Urothelium cell line (cell line): ENCODE data around the gene ABI1.

Experiments used
- DNase-seq: peaks from one replicate; pipeline ENCODE4 v3.0.0; 2011; ENCODE audit warnings: low spot score, mixed read lengths
- FAIRE-seq: peaks from 2 replicates; lab custom pipeline; 2011; peaks lifted over from hg19 to GRCh38; lab: Jason Lieb, UNC

The ABI1 gene

GRCh38 chr10:26779176-26779860 lies 81.4 kb downstream of the ABI1 start:
- no peak for DNase-seq
- FAIRE-seq, result no peak

GRCh38 chr10:26777686-26778085 lies 83.1 kb downstream of the ABI1 start:
- DNase-seq, result no peak
- no peak for FAIRE-seq

- DNase-seq (peak; percentile 16), FAIRE-seq (no peak)
Measured at GRCh38 chr10:26776258-26776657, 84.5 kb downstream of the ABI1 start.

- FAIRE-seq, result no peak
- DNase-seq, result no peak
Measured at GRCh38 chr10:26773633-26774032, 87.1 kb downstream of the ABI1 start.

GRCh38 chr10:26770069-26770468 lies 90.7 kb downstream of the ABI1 start:
- FAIRE-seq (no peak), DNase-seq (no peak)

- no peak for FAIRE-seq
Measured at GRCh38 chr10:26765549-26765948, 95.2 kb downstream of the ABI1 start.

GRCh38 chr10:26759008-26759407 lies 101.8 kb downstream of the ABI1 start:
- DNase-seq (no peak), FAIRE-seq (no peak)

More at GRCh38 chr10:26765549-26765948, 95.2 kb downstream of the ABI1 start:
- no peak for DNase-seq

- DNase-seq (peak; percentile 11), FAIRE-seq (no peak)
Measured at GRCh38 chr10:26755443-26755903, 105.3 kb downstream of the ABI1 start.

GRCh38 chr10:26746061-26746460 lies 114.7 kb downstream of the ABI1 start:
- DNase-seq (no peak), FAIRE-seq (no peak)

GRCh38 chr10:26743841-26744240 lies 116.9 kb downstream of the ABI1 start:
- DNase-seq (no peak), FAIRE-seq (no peak)

GRCh38 chr10:26743091-26743490 lies 117.7 kb downstream of the ABI1 start:
- DNase-seq, result no peak
- FAIRE-seq, result no peak

GRCh38 chr10:26741368-26741767 lies 119.4 kb downstream of the ABI1 start:
- FAIRE-seq, result no peak
- no peak for DNase-seq

GRCh38 chr10:26739071-26739631 lies 121.6 kb downstream of the ABI1 start:
- DNase-seq (no peak), FAIRE-seq (no peak)

GRCh38 chr10:26738301-26738911 lies 122.4 kb downstream of the ABI1 start:
- FAIRE-seq, result no peak
- DNase-seq, result no peak

GRCh38 chr10:26737730-26738129 lies 123.0 kb downstream of the ABI1 start:
- FAIRE-seq (no peak), DNase-seq (no peak)

GRCh38 chr10:26735435-26735834 lies 125.3 kb downstream of the ABI1 start:
- no peak for DNase-seq
- FAIRE-seq, result no peak

GRCh38 chr10:26733750-26734568 lies 126.8 kb downstream of the ABI1 start:
- no peak for DNase-seq
- FAIRE-seq, result no peak

- DNase-seq, result no peak
Measured at GRCh38 chr10:26730552-26730951, 130.2 kb downstream of the ABI1 start.

GRCh38 chr10:26729395-26729794 lies 131.4 kb downstream of the ABI1 start:
- DNase-seq (no peak), FAIRE-seq (no peak)

More at GRCh38 chr10:26730552-26730951, 130.2 kb downstream of the ABI1 start:
- no peak for FAIRE-seq

- DNase-seq (no peak), FAIRE-seq (no peak)
Measured at GRCh38 chr10:26728957-26729356, 131.8 kb downstream of the ABI1 start.

GRCh38 chr10:26727005-26727404 lies 133.8 kb downstream of the ABI1 start:
- DNase-seq (no peak), FAIRE-seq (no peak)
